Activated T-cell treated with anti-CD3 and anti-CD28 coated beads, Interleukin-2, amount 50 U/mL, for 48 hours (primary cell): ENCODE results near the gene DDX4.

Source experiments
- DNase-seq, 2 experiments: peaks; one replicate each; pipeline ENCODE4 v3.0.0-alpha.2; 2020

The DDX4 gene

GRCh38 chr5:55829956-55830355 lies 92.1 kb downstream of the DDX4 start:
- DNase-seq = no peak

- no peak for DNase-seq
Observed at GRCh38 chr5:55832446-55832845, 94.6 kb downstream of the DDX4 start.

- no peak for DNase-seq
Observed at GRCh38 chr5:55836191-55836590, 98.3 kb downstream of the DDX4 start.

GRCh38 chr5:55841976-55842375 lies 104.1 kb downstream of the DDX4 start:
- DNase-seq = no peak

GRCh38 chr5:55847837-55848236 lies 110.0 kb downstream of the DDX4 start:
- DNase-seq = no peak

GRCh38 chr5:55848783-55849182 lies 110.9 kb downstream of the DDX4 start:
- DNase-seq = no peak

GRCh38 chr5:55850839-55851674 lies 113.2 kb downstream of the DDX4 start, which contains the start of gene IL31RA:
TSS of gene IL31RA (plus strand) at chr5:55851357. CDS start at chr5:55851571, 214 bp downstream.
- no peak for DNase-seq

GRCh38 chr5:55851675-55851979 lies 113.8 kb downstream of the DDX4 start:
- DNase-seq = no peak

- no peak for DNase-seq
Observed at GRCh38 chr5:55852503-55852902, 114.6 kb downstream of the DDX4 start.

- DNase-seq = no peak
Observed at GRCh38 chr5:55853041-55853670, 115.3 kb downstream of the DDX4 start.

- DNase-seq = no peak
Observed at GRCh38 chr5:55853818-55854217, 116.0 kb downstream of the DDX4 start.

GRCh38 chr5:55855509-55855908 lies 117.6 kb downstream of the DDX4 start:
- no peak for DNase-seq

- DNase-seq = no peak
Observed at GRCh38 chr5:55856516-55857246, 118.8 kb downstream of the DDX4 start.

GRCh38 chr5:55857247-55857640 lies 119.4 kb downstream of the DDX4 start:
- no peak for DNase-seq

GRCh38 chr5:55858104-55858503 lies 120.2 kb downstream of the DDX4 start:
- DNase-seq = no peak

GRCh38 chr5:55860288-55860687 lies 122.4 kb downstream of the DDX4 start:
- no peak for DNase-seq

GRCh38 chr5:55860709-55861108 lies 122.8 kb downstream of the DDX4 start:
- no peak for DNase-seq

GRCh38 chr5:55864606-55865541 lies 127.0 kb downstream of the DDX4 start:
- DNase-seq = no peak

- DNase-seq = no peak
Observed at GRCh38 chr5:55865831-55866230, 128.0 kb downstream of the DDX4 start.

- DNase-seq = no peak
Observed at GRCh38 chr5:55866485-55866884, 128.6 kb downstream of the DDX4 start.
